K562 (cell line): ENCODE results near the gene PLEKHN1. TPM values are rescaled to one million over a fixed set of nuclear protein-coding genes. Genes with fewer than 3 reads are reported as not detected.
"Not testable (repeated sequence)": the region's sequence is repeated elsewhere in the genome, so short reads cannot be mapped to it uniquely, and the experiment has no call there.

Source experiments
- ATAC-seq: fragments of 200-7000 bp; cut with Tn5 transposase; 3 replicates; pipeline ENCODE4 v1.9.1; 2020; ENCODE audit warnings: moderate library complexity
- BruUV-seq: library from RNA; stranded (reverse); fragments of 400-500 nt; replicated peaks from 2 replicates; lab custom pipeline; 2021; lab: Mats Ljungman, UMichigan
- CTCF ChIA-PET: fragments of 300-600 bp; formaldehyde crosslinking; extraction: SDS; loops from one replicate; lab custom pipeline; 2021; ENCODE audit warnings: low intra/inter-chr PET ratio; lab: Yijun Ruan, JAX
- POLR2A ChIA-PET: fragments of 300-600, 350-650 bp; sonication (Branson Sonifier 250); formaldehyde crosslinking; extraction: SDS; loops from one replicate; lab custom pipeline; 2021; ENCODE audit warnings: antibody characterized with exemption, inconsistent platforms; lab: Yijun Ruan, JAX
- DNase-seq, 4 experiments: peaks; one replicate each; pipeline versions ENCODE4 v3.0.0 to v3.0.0-alpha.2; 2011 to 2018; ENCODE audit warnings: low spot score in 3 of 4, mixed read lengths in 3 of 4; ENCODE audit errors: extremely low read depth in 1 of 4
- FAIRE-seq: peaks from 2 replicates; lab custom pipeline; 2011; peaks lifted over from hg19 to GRCh38; lab: Jason Lieb, UNC
- H2AFZ ChIP-seq: 2 replicates; pipeline ENCODE4 v1.6.0; 2011; ENCODE audit warnings: low read depth, low read length, control low read depth, inconsistent platforms
- H3K27ac ChIP-seq: fragments of 200-600 bp; 3 replicates; pipeline ENCODE4 v1.8.0; 2011; ENCODE audit warnings: low read depth, mild to moderate bottlenecking, control low read depth, inconsistent platforms, low read length, moderate library complexity, mixed read lengths; ENCODE audit errors: extremely low read depth
- H3K27me3 ChIP-seq, 2 experiments: fragments of 300-600 bp in 1 of 2; 2 replicates in 1 of 2; 3 replicates in 1 of 2; pipeline versions ENCODE4 v1.6.0 to v1.8.0; 2011; ENCODE audit warnings: inconsistent platforms in 2 of 2, low read length in 2 of 2, mild to moderate bottlenecking in 1 of 2, mixed read lengths in 1 of 2, moderate library complexity in 1 of 2; ENCODE audit not compliant: control insufficient read depth in 2 of 2, insufficient read depth in 2 of 2
- H3K36me3 ChIP-seq: fragments of 300-600 bp; 3 replicates; pipeline ENCODE4 v1.8.0; 2011; ENCODE audit warnings: mild to moderate bottlenecking, low read length, inconsistent platforms; ENCODE audit not compliant: control insufficient read depth, insufficient read depth
- H3K4me1 ChIP-seq, 2 experiments: fragments of 200-600 bp in 1 of 2; replicated peaks in 1 of 2; 2 replicates in 1 of 2; 3 replicates in 1 of 2; pipeline versions ENCODE4 v1.5.1 to v1.8.0; 2011; ENCODE audit warnings: inconsistent platforms in 2 of 2, low read length in 2 of 2, mild to moderate bottlenecking in 1 of 2, mixed read lengths in 1 of 2, moderate library complexity in 1 of 2; ENCODE audit not compliant: control insufficient read depth in 2 of 2, insufficient read depth in 2 of 2
- H3K4me2 ChIP-seq: 2 replicates; pipeline ENCODE4 v1.6.1; 2011; ENCODE audit warnings: low read length, control low read depth, inconsistent platforms, mixed read lengths; ENCODE audit not compliant: insufficient read depth
- H3K4me3 ChIP-seq: fragments of 200-600 bp; sonication (generic), shearing (Covaris generic); 2 replicates; pipeline ENCODE4 v1.5.1; 2016; ENCODE audit warnings: control low read depth, inconsistent platforms
- H3K79me2 ChIP-seq: fragments of 200-600 bp; 3 replicates; pipeline ENCODE4 v1.8.0; 2011; ENCODE audit warnings: low read length, inconsistent platforms; ENCODE audit not compliant: control insufficient read depth, insufficient read depth
- H3K9ac ChIP-seq, 2 experiments: 2 replicates each; pipeline versions ENCODE4 v1.6.0 to v1.6.1; 2011; ENCODE audit warnings: low read depth in 2 of 2, low read length in 2 of 2, control low read depth in 1 of 2, inconsistent platforms in 1 of 2, mild to moderate bottlenecking in 1 of 2, mixed read lengths in 1 of 2; ENCODE audit not compliant: insufficient read depth in 1 of 2
- H3K9me1 ChIP-seq: one replicate; pipeline ENCODE4 v1.6.0; 2011; ENCODE audit warnings: inconsistent platforms, mild to moderate bottlenecking, low read length, moderate library complexity; ENCODE audit not compliant: control insufficient read depth, insufficient read depth
- H3K9me3 ChIP-seq: replicated peaks from 2 replicates; pipeline ENCODE4 v1.5.1; 2011; ENCODE audit warnings: low read depth, low read length, inconsistent platforms; ENCODE audit not compliant: control insufficient read depth, insufficient read depth
- H4K20me1 ChIP-seq: replicated peaks from 2 replicates; pipeline ENCODE4 v1.6.1; 2011; ENCODE audit warnings: low read length, inconsistent platforms, mixed read lengths; ENCODE audit not compliant: control insufficient read depth, insufficient read depth
- EGR1 ChIP-seq: fragments of 450-650 bp; conservative IDR thresholded peaks from 2 replicates; pipeline ENCODE4 v1.6.1; 2017; ENCODE audit warnings: mild to moderate bottlenecking
- MEF2A ChIP-seq: IDR thresholded peaks from 2 replicates; pipeline ENCODE4 v1.6.1; 2011; ENCODE audit warnings: low read depth, mild to moderate bottlenecking, low read length, moderate library complexity; ENCODE audit not compliant: control insufficient read depth
- MEF2D ChIP-seq: conservative IDR thresholded peaks from 2 replicates; pipeline ENCODE4 v1.6.1; 2016; ENCODE audit warnings: low read depth, missing genetic modification characterization, missing compliant biosample characterization
- WGBS: fragments of 100-300 bp; shearing (Covaris generic); methylation state at CpG from one replicate; pipeline ENCODE4 v1.1.6; 2016; ENCODE audit warnings: low coverage, mixed read lengths; ENCODE audit not compliant: insufficient coverage; ENCODE audit errors: missing lambda C conversion rate; 5-methylcytosine and 5-hydroxymethylcytosine counted together
- in situ Hi-C: fragments of 300-500 bp; cut with MboI; formaldehyde crosslinking; loops from 4 replicates; pipeline ENCODE4 v1.15.0; 2018; ENCODE audit warnings: inconsistent platforms, mixed read lengths
- intact Hi-C: fragments of 100-400 bp; cut with micrococcal nuclease; formaldehyde crosslinking; loops from 2 replicates; pipeline ENCODE4 v1.14.2; 2022
- polyA plus RNA-seq, 8 experiments: library from polyadenylated mRNA; depleted of rRNA in 4 of 8; stranded (reverse) in 5 of 8; unstranded in 3 of 8; fragments of >200 nt; fragmentation: Nextera tagmentation in 2 of 8; fragmentation: Illumina TruSeq in 1 of 8; extraction: Ambion mirVana in 2 of 8; extraction: Trizol in 1 of 8; gene quantifications; 2 replicates each; pipeline versions ENCODE4 v1.2.1 to v1.2.3, GENCODE V29; 2011 to 2014; ENCODE audit warnings: inconsistent platforms in 1 of 8, missing spikeins in 1 of 8
- total RNA-seq, 7 experiments: library from RNA; depleted of rRNA in 6 of 7; stranded (reverse); fragments of >200 nt in 6 of 7; fragmentation: Illumina TruSeq in 2 of 7; extraction: Trizol in 2 of 7; gene quantifications; 2 replicates each; pipeline versions ENCODE4 v1.2.1 to v1.2.3, GENCODE V29; 2011 to 2021; ENCODE audit warnings: low replicate concordance in 1 of 7

The PLEKHN1 gene
- total and polyA plus RNA-seq, 9 of the 15 experiments (the other 6 are each of a cell fraction or from before 2014, with no cell fraction given): 0.07 to 1.5 (median 0.13) TPM; not detected in 2

GRCh38 chr1:988061-988460 is 21.8 kb downstream of the PLEKHN1 start:
- H3K36me3 ChIP-seq, H3K4me2 ChIP-seq, H3K9me3 ChIP-seq, H3K4me3 ChIP-seq, H3K9me1 ChIP-seq, H3K27ac ChIP-seq, DNase-seq, BruUV-seq, H3K9ac ChIP-seq, ATAC-seq, POLR2A ChIA-PET, FAIRE-seq, H3K79me2 ChIP-seq, CTCF ChIA-PET, H4K20me1 ChIP-seq, H2AFZ ChIP-seq: not testable (repeated sequence)
- peaks cover 19 to 20% of the 10 kb centered on the region in 2 experiments; a peak in 4 of 5 replicates for H3K27me3 ChIP-seq
- intact Hi-C loops: loop anchor here (10.0 kb wide), 1 partner anchor 307 kb away; no protein-coding TSS in a partner anchor
- H3K4me1 ChIP-seq: peaks cover 0 to 11% of the 10 kb centered on the region in 2 experiments; a peak in 2 of 5 replicates
- TF ChIP-seq MEF2D (tag) (peak; percentile 78), EGR1 (0 out of 2 replicates have a peak, but pooled peaks have one; percentile 11), MEF2A (peak; percentile 85; the same call in 1 of the 2 replicates)
- in situ Hi-C loops: loop anchor here (10.0 kb wide), 1 partner anchor 77 kb away; no protein-coding TSS in a partner anchor
- 17% methylated on average over 5 of the region's 5 CpGs for WGBS

DNA sequence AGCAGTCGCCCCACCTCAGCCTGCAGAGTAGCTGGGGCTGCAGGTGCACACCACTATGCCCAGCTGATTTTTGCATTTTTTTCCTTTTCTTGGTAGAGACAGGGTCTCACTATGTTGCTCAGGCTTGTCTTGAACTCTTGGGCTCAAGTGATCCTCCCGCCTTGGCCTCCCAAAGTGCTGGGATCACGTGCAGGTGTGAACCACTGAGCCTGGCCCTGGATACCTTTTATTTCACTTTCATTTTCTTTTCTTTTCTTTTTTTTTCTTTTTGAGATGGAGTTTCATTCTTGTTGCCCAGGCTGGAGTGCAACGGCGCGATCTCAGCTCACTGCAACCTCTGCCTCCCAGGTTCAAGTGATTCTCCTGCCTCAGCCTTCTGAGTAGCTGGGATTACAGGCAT is 25.0 kb downstream of the PLEKHN1 start:
- CTCF ChIA-PET, H3K4me2 ChIP-seq, ATAC-seq, H3K27ac ChIP-seq, DNase-seq, FAIRE-seq, POLR2A ChIA-PET, intact Hi-C loops, H3K4me3 ChIP-seq, H3K9ac ChIP-seq, H3K9me1 ChIP-seq, H2AFZ ChIP-seq, H3K79me2 ChIP-seq, H3K9me3 ChIP-seq, H4K20me1 ChIP-seq, H3K36me3 ChIP-seq, in situ Hi-C loops, BruUV-seq: not testable (repeated sequence)
- Histone ChIP-seq H3K27me3 (peaks cover 11 to 18% of the 10 kb centered on the region in 2 experiments; a peak in 4 of 5 replicates), H3K4me1 (peaks cover 0 to 14% of the 10 kb centered on the region in 2 experiments; a peak in 2 of 5 replicates)
- 25% methylated on average over 6 of the region's 6 CpGs for WGBS
